Activated naive CD4-positive, alpha-beta T cell (primary cell): ENCODE results near the gene ZNF555.

Experiments used
- DNase-seq, 4 experiments: peaks; one replicate each; lab custom pipeline; 2025; lab: John Stamatoyannopoulos, UW

Gene ZNF555

GRCh38 chr19:2824129-2824528, 17.1 kb upstream of the ZNF555 start:
- no peak for DNase-seq

DNA sequence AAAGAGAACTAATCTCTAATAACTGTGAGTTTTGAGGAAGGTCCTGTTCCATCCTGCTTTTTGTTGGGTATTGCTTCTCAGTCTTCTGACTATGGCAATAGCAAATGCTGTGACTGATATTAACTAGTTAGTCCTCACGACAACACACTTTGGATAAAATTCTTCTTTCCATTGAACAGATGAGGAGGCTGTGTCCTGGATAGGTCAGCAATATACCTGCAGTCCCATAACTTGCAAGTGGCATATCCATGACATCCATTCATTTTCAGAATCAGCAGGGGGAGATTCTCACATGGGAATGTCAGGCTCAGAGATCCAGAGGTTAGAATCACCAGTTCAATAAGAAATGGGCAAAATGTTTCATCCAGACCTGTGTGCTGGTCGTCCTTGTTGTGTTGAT, 14.3 kb upstream of the ZNF555 start:
- DNase-seq, result no peak

- no peak for DNase-seq
Observed at GRCh38 chr19:2827840-2828489, 13.3 kb upstream of the ZNF555 start.

DNA sequence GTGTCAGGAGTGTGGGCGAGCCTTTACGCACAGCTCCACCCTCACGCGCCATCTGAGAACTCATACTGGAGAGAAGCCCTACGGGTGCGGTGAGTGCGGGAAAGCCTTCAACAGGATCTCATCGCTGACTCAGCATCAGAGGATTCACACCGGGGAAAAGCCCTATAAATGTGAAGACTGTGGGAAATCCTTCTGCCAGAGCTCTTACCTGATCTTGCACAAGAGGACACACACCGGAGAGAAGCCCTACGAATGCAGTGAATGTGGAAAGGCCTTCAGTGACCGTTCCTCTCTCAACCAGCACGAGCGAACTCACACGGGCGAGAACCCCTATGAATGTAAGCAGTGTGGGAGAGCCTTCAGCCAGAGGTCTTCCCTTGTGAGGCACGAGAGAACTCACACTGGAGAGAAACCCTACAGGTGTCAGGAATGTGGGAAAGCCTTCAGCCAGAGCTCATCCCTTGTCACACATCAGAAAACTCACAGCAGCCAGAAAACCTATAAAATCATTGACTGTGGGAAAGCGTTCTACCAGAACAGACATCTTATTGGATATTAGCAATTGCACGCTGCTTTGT, 6.9 kb upstream of the ZNF555 start:
- DNase-seq, result no peak

DNA sequence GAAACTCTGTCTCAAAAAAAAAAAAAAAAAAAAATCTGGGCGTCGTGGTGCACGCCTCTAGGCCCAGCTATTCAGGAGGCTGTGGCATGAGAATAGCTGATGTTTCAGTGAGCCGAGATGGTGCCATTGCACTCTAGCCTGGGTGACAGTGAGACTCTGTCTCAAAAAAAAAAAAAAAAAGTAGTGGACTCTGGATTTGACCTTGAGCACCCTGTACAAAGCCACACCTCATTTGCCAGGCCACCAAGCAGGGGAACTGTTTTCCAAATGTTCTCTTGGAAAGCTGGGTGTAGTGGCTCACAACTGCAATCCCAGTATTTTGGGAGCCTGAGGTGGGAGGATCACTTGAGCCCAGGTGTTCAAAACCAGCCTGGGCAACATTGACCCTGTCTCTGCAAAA, 3.8 kb upstream of the ZNF555 start:
- no peak for DNase-seq

- no peak for DNase-seq
Observed at GRCh38 chr19:2841855-2842574, 740 bp downstream of the ZNF555 start.

GRCh38 chr19:2845107-2845506, 3.8 kb downstream of the ZNF555 start:
- DNase-seq, result no peak

DNA sequence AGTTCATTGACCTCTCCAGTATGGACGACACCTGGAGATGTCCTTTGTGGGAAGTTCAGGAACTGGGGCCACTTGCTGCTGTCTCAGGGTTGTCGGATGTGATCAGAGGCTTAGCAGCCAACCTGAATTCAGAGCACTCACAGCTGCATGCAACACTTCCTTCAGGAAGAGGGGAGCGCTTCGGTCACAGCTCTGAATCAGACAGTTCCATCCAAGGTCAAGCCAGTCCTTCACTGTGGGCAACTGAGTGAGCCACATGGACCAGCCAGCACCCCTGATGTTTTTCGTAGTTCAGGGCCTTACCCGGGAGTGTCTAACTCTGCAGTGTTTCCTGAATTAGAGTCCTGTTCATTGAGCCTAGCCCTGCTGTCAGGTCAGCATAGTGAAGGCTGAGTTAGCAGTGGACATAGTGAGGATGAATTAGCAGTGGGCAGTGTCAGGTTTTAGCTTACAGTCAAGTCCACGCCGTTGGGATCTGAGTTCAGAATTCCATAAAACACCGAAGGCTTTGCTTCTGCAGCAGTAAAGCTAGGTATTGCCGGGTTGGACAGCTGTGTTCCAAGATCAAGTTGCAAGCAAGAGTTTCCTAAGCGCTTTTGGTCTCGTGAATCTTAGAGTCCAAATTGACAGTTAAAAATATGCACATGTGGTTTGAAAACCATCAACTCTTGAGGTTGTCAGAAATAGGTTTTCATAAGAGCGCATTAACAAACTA, 5.1 kb downstream of the ZNF555 start:
- DNase-seq, result no peak

DNA sequence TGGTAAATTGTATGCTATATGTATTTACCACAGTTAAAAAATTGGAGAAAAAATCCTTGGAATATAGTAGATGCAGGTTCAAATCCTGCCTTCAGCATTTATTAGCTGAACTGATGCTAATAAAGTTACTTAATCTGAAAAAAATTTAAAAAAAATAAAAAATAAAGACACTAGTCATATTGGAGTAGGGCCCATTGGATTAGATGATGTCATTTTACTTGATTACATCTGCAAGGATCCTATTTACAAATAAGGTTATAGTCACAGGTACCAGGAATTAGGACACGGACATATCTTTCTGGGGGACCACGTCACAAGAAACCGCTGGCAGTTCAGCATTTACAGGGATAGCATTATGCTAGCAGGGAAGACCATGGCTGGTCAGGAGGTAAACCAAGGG, 6.2 kb downstream of the ZNF555 start:
- no peak for DNase-seq

DNA sequence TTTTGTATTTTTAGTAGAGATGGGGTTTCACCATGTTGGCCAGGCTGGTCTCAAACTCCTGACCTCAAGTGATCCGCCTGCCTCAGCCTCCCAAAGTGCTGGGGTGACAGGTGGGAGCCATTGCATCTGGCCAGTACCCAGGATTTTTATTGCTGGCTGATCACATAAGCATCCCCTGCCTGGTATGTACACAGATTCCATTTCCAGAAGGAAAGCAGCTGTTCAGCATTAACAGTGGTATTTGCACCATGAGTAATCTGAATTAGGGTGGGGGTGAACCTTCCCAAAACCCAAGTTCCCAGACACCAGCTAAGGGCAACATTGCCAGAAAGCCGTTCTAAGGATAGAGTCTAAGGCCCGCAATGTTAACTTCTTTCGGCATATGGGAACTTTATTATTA, 7.3 kb downstream of the ZNF555 start:
- no peak for DNase-seq

DNA sequence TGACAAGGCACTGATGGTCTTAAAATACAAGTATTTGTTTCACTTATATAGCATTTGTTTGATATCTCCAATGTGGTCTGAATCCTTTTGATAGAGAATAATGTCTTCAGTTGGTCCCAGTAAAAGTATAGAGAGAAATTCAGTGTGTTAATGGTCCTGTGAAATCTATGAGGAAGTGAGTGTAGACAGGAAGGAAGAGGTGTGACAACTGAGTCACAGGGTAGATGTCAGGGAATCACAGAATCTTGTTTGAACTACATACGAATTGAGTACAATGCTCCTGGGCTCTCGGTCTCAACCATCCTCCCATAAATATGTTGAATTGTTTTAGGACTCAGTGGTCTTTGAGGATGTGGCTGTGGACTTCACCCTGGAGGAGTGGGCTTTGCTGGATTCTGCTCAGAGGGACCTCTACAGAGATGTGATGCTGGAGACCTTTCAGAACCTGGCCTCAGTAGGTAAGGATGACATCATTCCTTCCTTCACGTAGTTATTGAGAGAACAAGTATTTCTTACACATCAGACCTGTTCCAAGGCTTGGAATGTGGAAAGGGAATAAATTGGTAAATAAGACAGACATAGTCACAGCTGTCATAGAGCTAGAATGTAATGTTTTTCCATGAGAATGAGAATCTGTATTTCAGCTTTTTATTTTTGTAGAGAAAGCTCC, 9.1 kb downstream of the ZNF555 start:
- DNase-seq, result no peak

DNA sequence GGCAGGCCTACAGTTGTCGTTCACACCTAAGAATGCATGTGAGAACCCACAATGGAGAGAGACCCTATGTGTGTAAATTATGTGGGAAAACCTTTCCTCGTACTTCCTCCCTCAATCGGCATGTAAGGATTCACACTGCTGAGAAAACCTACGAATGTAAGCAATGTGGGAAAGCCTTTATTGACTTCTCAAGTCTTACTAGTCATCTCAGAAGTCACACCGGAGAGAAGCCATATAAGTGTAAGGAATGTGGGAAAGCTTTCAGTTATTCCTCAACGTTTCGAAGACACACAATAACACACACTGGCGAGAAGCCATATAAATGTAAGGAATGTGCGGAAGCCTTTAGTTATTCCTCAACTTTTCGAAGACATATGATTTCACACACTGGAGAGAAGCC, 11.3 kb downstream of the ZNF555 start:
- DNase-seq, result no peak

DNA sequence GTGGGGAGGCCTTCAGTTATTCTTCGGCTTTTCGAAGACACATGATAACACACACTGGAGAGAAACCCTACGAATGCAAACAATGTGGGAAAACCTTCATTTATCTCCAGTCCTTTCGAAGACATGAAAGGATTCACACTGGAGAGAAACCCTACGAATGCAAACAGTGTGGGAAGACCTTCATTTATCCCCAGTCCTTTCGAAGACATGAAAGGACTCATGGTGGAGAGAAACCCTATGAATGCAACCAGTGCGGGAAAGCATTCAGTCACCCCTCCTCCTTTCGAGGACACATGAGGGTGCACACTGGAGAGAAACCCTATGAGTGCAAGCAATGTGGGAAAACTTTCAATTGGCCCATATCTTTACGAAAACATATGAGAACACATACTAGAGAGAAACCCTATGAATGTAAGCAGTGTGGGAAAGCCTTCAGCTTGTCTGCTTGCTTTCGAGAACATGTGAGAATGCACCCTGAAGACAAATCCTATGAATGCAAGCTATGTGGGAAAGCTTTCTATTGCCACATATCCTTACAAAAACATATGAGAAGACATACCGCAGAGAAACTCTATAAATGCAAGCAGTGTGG, 11.8 kb downstream of the ZNF555 start:
- no peak for DNase-seq

- no peak for DNase-seq
Observed at GRCh38 chr19:2854849-2855248, 13.6 kb downstream of the ZNF555 start.

- no peak for DNase-seq
Observed at GRCh38 chr19:2856457-2857050, 15.3 kb downstream of the ZNF555 start.

DNA sequence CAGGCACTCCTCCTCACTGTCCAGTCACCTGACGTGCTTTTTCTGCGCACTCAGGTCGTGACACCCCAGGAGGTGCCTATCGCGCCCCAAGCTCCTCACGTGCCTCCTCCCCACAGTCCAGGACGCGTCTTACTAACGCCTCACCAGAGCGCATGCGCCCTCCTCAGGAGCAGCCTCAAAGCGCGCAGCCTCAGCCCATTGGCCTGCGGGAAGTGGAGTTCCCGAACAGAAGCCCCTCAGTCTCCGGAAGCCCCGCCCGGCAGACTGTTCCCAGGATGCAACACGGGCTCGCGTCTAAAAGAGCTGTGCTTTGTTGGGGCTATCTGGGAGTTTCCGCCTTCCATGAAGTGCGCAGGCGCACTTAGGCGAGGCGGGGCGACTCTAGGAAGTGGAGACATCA, 17.6 kb downstream of the ZNF555 start:
- DNase-seq, result no peak

DNA sequence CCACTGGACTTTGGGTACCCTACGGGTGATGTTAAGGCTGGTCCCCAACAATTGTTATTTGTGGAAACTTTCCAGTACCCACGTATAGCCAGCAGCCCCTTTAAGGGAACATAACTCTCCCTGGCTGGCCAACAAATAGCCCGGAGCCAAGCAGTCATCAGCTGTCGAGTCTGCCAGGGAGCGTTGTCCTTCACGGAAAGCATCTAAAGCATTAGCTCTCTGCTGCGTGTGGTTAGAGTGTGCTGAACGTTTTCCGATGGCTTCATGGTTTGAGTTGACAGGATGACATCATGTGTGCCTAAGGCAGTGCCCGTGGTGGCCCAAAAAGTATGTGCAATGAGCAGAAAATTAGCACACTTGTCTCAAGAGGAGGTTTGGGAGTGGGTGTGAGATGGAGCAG, 22.5 kb downstream of the ZNF555 start:
- DNase-seq, result no peak

DNA sequence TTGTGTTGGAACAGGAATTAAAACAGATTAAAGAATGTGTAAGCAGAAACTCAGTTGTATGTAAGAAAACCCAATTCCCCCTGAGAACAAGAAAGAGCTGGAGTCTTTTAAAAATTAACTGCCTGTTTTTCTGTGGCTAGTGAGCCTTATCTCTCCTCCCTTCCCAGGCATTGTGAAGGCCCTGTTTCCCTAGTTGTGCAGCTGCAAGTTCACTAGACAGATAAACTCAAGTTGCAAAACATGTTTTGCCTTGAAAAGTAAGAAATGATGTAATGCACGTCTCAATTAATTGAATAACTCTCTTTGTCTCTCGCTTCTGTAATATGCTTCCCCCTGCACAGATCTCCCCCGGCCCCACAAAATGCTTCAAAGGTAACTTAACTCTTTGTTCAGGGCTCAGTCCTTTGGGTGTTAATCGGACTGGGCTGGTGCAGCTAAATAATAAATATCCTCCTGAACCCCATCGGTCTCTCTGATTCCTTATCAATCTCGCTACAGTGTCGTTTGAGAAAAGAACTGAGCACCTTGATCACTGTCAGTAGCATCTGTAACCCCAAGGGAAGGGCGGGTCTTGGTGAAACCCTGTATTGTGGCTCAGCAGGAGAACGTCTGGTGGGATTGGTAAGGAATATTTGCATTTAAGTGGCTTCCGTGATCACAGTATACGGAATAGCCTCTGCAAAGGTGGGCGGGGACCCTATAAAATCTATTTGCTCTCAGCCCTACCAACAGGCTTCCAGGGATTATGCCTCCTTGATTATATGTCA, 24.2 kb downstream of the ZNF555 start:
- DNase-seq, result no peak

- DNase-seq, result no peak
Observed at GRCh38 chr19:2866495-2867024, 25.3 kb downstream of the ZNF555 start.
